ENCODE results near the gene TAS2R8.

DNA sequence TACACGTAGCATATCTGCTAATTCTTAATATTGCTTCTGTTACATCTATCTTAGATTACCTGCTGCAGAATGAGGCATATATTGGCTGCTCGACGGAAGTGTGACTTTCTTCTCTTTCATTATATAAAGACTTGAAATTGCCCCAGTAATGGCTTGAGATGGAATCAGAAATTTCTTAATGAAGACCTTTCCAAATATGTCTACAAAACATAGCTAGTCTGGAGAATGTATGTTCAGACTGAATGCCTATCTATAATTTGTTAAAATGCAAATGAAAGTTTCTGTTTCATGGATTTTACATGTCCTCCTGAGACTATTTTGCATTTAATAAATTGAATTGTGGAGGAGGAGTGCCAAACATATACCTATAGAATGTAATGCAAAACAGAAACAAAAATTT lies 19.2 kb upstream of the TAS2R8 start, which contains the start of gene TAS2R10:
- no peak for TF ChIP-seq POLR2A (IDR thresholded peaks at IDR 0.05)
- TF ChIP-seq, protein P1, sequence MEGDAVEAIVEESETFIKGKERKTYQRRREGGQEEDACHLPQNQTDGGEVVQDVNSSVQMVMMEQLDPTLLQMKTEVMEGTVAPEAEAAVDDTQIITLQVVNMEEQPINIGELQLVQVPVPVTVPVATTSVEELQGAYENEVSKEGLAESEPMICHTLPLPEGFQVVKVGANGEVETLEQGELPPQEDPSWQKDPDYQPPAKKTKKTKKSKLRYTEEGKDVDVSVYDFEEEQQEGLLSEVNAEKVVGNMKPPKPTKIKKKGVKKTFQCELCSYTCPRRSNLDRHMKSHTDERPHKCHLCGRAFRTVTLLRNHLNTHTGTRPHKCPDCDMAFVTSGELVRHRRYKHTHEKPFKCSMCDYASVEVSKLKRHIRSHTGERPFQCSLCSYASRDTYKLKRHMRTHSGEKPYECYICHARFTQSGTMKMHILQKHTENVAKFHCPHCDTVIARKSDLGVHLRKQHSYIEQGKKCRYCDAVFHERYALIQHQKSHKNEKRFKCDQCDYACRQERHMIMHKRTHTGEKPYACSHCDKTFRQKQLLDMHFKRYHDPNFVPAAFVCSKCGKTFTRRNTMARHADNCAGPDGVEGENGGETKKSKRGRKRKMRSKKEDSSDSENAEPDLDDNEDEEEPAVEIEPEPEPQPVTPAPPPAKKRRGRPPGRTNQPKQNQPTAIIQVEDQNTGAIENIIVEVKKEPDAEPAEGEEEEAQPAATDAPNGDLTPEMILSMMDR (IDR thresholded peaks at IDR 0.05), result no peak

Measured in uterus (tissue), 2 donors.